GM19099 (cell line): ENCODE results near the gene HOXB9.

Experiments
- POLR2A ChIP-seq: IDR thresholded peaks from 3 replicates; pipeline ENCODE4 v1.6.1; 2011; ENCODE audit warnings: low read depth; ENCODE audit not compliant: insufficient read length; ENCODE audit errors: extremely low read depth

The HOXB9 gene

DNA sequence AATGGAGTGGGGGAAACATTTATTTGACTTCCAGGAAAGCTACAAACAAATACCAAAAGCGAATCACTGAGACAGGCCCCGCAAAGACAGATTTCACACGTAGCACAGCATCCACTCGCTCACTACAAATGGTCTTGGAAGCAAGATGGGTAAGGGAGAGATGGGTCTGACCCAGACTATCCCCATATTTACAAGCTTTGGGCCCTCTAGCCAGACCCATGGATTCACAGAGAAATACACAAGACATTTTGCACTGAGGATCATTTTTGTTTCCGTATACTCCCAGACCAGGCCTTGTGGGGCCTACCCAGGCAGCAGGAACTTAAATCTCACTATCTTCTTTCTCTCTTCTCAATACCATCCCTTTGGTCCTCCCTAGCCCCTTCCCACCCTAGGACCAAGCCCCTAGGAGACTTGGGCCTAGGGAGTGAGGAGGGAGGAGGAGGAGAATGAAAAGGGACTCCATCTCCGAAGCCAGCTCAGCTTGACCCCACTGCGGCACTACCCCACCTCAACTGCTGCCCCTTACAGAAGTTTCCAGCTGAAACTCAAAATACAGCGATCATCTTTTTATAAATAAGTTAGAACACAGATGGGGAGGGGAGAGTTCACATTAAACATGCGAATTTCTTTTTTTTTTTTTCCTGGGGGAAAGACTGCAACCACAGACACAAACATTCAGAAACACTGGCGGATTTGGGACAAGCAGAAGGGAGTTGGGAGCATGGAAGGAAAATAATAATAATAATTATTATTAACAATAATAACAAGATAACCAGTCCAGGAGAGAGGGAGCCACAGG lies 34.7 kb downstream of the HOXB9 start:
- TF ChIP-seq POLR2A, result no peak

DNA sequence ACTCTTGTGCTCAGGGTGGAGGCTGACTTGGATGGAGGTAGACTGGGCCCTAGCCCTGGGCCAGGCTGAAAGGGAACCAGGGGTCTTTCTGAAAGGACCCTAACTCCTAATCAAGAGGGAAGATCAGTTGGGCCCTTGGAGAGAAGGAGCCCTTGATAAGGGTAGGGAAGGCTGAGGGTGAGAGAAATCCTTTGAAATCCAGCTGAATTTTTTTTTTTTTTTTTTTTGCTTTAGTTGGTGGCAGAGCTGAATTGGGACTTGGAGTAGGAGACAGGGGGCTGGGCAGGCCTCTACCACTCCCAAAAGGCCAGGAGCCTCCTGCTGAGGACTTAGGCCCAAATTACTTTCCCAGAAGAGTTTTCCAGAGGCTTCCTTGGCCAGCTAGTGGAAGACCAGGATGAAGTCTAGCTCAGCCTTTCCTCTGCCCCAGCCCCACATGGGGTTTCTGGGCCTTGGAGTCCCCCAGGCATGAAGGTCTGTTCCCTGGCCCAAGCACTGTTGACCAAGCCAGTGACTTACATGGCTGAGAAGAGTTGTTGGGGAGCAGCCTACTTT lies 35.5 kb downstream of the HOXB9 start:
- no peak for TF ChIP-seq POLR2A

DNA sequence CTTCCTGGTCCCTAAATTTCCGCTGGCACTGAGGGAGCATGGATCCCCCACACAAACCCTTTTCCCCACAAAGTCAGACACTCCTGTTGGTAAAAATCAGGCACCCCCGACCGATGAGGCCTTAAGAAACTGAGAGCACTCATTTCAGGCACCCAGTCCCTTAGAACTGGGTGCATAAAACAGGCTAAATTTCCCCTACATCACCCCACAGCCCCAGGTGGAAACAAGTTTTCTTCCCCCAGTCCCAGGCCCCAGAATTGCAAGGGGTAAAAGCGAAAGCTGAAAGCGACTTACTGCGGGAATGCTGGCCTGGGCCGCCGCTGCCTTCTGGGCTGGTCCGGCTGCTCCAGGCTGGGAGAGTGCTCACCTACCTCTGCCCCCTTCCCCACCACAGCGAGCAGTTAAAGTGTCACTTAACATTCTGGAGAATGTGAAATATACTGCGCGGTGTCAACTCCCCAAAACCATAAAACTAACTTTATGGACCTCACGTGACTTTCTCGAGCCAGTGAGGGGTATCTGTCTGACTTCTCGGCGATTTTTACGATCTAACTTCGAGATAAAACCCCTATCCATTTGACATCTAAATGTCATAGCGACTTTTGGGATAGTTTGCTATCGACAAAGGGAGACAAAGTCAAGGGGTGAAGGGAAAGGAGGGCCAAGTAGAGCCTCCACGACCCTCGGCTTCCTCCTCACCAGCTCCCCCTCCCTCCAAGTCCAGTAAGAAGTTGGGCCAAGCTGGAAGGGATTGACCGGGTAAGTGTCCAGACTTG lies 36.1 kb downstream of the HOXB9 start, which contains the start of gene HOXB3:
HOXB3 (minus strand) TSS at position 411 of the 776 bp plus-strand sequence. CDS start 37,767 bp downstream, outside the sequence.
- no peak for TF ChIP-seq POLR2A

DNA sequence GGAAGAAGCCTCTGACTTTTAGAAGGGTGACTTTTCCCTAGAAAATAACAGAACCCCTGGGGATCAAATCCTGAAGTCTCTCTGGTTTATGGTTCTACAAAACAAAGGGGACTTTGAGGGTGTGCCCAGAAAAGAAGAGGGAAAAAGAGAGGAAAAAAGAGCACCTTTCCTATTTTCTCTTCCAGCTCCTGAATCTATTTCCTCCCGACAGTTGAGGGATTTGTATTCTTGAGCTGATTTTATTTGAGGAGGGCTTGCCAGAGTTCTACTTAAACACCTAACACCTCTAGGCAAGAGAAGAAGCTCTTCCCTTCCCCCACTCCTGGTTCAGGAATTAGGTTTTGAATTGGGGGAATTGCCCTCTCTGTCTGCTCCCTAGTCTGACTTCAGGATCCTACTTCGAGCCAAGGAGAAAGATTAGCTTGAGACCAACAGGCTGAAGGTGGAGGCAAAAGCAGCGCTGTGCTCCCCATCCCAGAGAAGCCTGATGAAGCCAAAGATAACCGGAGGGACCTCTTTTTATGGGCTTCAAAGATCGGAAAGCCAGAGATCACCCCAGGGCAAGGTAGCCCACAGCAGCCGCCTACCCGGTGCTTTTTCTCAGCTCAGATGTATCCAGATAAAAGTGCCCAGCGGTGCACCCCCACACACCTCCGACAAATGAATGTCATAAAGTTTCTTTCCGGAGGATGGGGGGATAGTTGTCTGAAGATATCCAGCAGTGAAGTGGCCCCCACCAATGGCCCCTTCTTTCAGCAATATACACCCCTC lies 36.9 kb downstream of the HOXB9 start:
- TF ChIP-seq POLR2A, result no peak

DNA sequence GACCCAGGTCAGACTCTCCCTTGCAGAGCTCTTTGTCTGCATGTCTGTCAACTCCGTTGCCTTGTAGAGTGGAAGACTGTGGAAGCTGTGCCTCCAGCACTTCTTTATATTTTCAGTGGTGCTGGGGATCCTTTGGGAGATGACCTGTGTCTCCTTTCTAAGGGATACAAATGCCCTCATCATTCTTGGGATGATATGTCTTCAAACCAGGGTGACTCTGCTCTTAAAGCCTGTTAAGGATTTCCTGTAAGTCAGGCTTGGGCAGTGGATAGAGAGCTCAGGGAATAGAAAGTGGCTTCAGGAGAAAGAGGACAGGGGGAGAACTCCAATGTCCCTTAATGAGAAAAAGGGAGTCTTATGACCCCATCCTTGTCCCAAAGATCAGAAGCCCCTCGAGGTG lies 37.6 kb downstream of the HOXB9 start:
- TF ChIP-seq POLR2A, result no peak

DNA sequence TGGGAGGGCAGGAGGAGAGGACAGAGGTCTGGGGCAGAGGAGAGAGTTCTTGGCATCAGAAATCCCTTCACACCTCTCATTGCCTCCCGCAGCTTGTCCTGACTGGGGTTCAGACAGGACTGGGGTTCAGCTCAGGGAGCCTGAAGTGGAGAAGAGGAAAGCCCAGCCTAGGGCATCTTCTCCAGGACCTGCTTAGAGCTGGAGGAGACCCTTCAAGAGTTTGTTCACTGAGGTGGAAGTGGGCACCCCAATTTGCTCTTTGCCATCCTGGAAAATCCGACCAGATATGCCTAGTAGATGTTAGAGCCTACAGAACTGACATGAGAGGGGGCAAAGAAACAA lies 38.1 kb downstream of the HOXB9 start:
- TF ChIP-seq POLR2A, result no peak

DNA sequence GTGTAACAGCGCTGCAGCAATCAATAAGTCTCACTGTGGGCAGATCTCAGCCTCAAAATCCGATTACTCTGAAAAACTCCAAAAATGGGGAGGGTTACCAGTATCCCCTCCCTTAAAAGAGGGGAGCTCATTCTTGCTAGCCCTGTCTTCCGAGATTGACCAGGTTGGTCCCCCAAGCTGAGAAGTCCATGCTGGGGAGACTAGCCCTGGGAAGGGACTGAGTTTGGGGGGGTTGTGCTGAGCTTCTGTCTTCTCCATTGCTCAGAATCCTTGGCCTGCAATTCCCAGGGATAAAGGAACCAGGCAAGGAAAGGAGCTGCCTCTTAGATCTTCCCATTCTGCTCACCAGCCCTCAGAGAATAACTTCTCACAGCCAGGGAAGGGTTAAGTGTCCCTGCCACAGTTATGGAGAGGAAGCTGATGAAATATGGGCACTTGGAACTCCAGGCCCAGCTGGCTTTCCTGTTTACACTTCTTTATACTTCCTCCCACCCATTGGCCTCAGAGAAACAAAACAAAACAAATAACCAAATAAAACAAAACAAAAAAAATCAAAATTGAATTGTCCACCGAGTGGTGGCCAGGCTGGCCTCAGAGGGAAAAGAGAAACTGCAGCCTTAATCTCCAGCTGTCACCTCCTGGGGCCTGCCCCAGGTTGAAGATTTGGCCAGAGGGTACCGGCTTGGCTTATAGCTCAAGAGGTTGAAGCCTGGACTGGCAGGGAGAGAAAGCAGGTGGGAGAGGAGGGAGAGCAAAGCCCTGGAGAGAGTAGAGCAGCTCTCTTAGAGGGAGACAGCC lies 38.7 kb downstream of the HOXB9 start:
- no peak for TF ChIP-seq POLR2A

DNA sequence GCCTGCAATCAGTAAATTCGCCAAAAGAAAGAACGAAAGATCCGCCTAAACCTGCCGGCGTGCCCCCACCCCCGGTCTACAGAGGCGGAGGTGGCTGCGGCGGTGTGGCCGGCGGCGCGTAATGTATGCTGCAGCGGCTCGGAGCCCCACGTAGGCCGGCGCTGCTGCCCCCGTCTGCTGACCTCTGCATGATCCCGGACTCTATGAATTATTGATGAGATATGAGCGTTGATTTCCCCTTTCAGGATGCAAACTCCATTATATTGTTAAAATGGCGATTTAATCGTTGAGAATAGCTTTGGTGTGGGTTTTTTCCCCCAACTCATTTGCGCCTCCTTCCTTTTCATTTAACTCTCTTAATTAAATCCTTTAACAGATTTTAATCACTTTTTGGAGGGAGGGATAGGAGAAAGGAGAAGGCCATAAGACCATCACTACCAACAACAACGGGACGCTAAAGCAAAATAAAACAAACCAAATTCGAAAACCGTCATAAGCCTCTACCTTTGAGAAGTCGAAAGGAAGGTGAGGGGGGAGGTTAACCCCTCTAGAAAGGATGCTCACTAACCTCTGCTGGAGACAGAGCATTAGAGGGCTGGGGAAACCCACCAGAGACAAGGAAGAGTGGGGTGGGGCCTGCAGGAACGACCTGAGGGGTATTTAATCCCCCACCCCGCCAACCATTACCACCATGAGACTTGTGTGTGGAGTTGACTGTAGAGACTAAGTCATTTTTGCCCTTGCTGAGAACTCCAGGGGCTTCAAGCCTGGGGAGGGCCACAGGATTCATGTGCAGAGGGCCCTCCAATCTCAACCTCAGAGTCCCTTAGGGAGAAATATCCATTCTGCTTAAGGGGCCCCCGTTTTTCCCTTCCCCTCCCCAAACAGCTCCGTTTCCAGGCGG lies 39.6 kb downstream of the HOXB9 start:
- TF ChIP-seq POLR2A, result peak; percentile 60

DNA sequence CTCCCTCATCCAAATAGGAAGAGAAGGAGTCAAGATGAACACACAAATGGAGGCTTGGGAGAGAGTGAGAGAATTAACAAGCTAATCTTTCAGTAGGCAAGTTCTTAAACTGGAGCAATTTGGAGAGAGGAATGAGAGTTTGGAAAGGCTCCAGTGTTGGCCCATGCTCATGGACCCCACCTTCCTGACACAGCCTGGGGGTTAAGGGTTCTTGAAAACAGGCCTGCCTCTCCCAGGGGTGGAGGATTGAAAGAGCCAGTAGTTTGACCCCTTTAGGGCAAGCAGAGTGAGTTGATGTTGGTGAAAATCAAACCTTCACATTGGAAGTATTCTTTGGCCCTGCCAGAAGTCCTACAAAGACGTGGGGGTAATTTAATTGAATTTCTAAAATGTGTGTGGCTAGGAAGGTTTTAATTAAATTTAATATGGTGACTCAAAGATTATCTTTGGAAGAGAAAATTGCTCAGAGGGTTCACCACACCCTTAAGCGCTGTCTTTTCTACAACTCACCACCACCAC lies 41.9 kb downstream of the HOXB9 start:
- TF ChIP-seq POLR2A, result no peak

DNA sequence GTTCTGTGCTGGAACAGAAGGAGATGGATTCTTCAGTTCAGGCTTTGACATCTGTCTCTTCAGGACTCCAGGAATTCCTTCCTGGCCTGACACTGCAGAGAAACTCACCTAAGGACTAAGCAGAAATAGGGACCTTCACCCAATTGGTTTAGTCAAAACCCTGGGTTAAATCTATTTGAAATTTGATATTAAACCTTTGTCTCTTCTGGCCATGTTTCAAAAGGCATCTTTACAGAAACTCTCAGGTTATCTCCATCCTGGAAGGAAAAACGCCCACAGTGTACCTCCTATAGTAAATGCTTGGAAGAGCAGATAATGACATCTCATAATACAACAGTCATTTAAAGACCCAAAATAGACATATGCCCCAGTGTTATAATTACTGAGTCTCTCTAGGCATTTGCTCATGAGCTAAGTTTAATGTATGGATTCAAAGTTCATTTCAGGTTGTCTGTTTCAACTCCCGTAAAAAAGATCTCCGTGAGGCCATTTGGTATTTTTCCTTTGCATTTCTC lies 42.4 kb downstream of the HOXB9 start:
- no peak for TF ChIP-seq POLR2A

DNA sequence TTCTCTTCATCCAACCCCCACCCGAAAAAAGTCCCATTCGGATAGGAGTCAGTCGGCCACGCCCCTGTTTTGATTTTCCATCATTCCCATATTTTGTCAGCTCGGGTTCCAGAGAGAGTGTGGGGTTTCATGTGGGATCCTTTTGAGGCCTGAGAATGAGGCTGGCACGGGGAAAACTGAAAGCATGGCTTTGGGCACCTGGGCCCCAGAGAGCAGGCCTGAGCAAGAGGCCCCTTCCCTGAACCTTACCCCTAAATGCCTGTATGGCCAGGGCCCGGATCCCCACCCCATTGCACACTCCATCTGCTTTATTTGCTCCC lies 43.4 kb downstream of the HOXB9 start:
- no peak for TF ChIP-seq POLR2A

DNA sequence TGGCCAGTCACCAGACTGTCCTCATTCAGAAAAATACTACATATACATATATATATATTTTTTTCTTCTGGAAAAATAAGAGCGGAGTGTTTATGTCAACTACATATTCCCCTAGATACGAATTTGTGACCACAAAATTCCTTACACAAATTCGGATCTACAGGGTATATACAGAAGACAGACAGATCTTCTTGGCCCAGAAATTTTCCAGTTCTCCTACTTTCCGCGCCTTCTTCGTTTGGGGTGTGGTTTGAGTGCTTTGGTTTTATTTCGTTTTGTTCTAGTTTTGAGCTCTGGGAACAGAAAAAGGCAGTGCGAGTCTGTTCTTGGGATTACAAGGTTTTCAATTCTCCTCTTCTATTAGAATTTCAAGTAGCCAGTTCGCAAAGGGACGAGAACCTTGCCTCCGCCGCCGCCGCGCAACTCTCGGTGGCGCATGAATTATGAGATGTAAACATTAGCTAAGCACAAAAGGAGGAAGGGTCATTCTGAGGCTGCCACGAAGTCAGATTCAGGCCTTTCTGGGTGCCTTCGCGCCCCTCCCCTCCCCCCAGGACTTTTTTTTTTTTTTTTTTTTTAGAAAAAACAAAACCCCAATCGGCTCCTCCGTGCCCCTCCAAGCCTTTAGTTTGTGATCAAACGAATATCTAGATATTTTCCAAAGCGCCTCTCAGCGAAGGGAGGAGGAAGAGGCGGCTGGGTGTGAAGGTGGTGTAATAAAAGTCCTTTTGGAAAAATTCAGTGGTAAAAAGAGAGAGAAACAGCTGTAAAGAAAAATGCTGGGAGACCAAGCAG lies 46.2 kb downstream of the HOXB9 start:
- TF ChIP-seq POLR2A, result no peak

DNA sequence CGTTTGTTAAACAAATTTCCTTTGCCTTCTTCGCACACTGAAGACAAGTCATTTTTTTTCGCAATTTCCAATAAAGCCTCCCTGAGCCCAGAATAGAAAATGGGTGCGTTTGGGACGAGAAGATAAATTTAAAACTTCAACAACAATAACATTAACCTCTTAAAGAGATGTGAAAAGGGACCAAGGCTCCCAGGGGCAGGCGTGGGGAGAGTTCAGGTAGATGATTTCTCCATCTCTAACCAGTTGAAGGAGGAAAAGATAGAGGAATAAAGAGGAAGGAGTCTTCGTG lies 46.7 kb downstream of the HOXB9 start:
- no peak for TF ChIP-seq POLR2A
